GM21367 (cell line): ENCODE measurements around the gene TESK2.
A peak's percentile ranks its signal among the peaks of the same experiment; 100 is the strongest.

Experiments used
- ATAC-seq: cut with Tn5 transposase; IDR thresholded peaks from one replicate; pipeline ENCODE4 v1.9.1; 2021; ENCODE audit not compliant: unreplicated experiment

Gene TESK2

DNA sequence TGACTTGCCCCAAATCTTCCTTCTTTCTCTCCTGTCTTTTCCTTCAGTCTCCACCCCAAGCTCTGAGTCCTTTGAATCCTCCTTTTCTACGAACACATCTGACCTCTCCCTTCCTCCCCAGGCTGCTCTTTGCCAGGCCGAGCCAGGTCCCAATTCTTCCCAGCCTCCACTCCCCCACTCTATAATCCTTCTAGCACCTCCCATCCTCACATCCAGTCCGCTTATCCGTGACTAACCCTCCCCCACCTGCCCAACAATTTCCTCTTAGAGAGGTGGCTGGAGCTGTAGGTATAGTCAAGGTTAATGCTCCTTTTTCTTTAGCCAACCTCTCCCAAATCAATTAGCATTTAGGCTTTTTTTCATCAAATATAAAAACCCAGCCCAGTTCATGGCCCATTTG is 173.8 kb downstream of the TESK2 start:
- ATAC-seq = no peak

DNA sequence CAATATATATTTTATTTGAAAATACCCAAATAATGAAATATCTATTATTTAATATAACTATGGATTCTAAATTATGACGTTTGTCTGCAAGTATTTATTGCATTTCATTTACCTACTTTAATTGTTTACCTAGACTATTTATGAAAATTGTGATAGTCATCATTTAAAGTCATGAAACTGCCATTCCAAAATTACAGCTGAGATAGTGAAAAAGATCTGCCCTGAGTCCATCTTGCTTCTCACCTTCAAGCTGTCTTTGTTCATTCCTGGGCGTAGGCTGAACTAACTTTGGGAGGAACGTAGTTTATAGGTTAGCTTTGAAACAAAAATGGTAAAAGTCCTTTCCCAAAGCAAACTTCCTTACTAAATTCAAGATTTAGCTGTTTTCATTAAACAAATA is 176.7 kb downstream of the TESK2 start:
- no peak for ATAC-seq

DNA sequence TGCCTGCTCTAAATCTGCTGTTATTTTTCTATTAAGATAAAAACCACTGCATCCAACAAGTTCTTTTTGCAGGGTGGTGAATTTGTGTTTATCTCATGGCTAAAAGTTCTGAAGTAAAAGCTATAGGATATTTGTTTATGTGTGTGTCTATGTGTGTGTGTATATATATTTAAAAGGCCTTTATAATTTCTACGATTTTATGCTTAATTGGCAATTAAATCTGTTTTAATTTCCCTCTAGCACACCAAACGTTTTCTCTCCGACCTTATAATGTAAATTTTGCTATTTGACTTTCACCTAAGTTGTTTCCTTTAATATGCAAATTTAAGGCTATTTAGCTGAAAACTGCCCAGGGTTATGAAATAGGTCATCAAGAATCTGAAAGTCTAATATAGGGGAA is 184.1 kb downstream of the TESK2 start:
- no peak for ATAC-seq

DNA sequence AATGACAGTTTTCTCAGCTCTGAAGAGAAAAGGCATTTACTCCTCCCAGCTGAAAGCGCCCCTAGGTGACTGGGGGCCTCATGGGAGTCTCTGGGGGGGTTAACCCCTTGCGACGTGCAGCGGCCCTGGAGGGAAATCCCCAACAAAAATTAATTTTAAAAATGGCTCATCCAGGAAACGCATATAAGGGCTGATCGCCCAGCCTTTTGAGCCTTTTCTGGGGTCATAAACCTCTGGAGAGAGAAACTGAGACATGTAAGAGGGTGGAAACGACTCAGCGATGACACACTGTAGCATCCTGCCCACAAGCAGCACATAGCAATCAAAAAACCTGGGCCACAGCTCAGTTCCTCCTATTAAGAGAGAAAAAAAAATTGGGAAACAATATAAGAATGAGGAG is 184.6 kb downstream of the TESK2 start:
- ATAC-seq = no peak

DNA sequence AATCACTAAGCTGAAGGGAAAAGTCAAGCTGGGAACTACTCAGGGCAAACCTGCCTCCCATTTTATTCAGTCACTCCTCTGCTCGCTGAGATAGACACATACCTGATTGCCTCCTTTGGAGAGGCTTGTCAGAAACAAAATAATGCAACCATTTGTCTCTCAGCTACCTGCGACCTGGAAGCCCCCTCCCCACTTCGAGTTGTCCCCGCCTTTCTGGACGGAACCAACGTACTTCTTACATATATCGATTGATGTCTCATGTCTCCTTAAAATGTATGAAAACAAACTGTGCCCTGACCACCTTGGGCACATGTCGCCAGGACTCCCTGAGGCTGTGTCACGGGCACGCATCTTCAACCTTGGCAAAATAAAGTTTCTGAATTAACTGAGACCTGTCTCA is 185.7 kb downstream of the TESK2 start:
- no peak for ATAC-seq

DNA sequence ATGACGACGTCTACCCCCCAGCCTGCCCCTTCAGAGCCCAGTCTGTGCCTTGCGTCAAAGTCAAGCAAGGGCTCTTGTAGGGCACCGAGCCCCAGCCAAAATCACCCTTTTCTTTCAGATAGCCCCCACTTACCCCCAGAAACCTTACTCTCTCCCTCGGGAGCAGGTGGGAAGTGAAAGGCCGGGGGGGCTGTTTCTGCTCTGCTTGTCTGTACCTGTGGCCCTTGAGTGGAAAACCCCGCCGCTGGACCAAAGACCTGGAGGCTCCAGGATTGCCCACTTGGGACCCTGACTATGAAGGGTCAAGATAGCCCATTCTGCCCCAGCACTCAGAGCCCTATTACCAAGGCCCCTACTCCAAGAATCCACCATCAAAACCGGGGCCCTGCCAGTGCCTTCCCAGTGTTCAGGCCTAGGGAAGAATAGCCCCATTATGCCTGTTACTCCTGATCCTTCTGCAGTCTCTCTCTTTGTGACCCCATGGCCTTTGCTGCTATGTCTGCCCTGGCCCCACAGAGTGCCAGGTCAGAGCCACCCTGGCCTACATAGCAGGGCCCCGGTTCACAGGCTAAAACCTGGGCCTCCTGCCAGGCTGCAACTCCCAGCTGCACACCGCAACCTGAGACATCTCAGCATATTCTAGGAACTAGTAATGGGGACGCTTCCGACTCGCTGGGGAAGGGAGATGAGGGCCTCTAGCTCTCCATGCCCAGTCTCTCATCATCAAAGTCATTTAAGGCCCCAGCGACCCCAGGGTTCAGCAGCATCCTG is 186.5 kb downstream of the TESK2 start:
- no peak for ATAC-seq

DNA sequence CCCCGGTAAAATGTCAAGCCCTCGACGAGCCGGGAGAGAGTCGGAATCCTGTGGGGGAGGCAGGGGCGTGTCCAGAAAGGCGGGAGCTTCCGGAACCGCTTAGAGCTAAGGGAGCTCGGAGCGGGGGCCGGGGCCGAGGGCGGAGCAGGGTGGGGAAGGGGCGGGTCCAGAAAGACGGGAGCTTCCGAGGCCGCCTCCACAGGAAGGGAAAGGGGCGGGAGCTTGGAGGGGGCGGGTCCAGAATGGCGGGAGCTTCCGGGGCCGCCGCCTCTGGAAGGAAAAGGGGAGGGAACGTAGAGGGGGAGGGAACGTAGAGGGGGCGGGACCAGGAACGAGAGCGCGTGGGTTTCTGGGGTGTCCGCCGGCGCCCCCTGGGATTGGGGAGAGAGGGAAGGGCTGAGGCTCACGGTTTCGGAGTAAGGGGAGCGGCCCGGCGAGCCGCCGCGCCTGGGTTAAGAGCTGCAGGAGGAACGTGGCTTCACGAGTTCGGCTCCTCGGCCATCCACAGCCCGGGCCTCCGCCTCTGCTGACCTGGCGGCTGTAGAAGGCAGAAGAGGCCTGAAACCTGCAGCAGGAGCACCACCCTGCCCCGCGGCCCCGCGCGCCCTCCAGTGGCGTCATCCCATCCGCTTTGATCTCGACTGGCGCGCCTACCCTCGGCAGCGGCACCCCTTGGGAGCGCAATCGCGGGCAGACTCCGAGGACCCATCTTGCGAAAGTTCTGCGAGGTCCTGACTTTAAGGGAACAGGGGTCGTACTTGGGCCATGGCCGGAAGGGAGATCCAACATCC is 187.2 kb downstream of the TESK2 start:
- peak; percentile 56 for ATAC-seq

DNA sequence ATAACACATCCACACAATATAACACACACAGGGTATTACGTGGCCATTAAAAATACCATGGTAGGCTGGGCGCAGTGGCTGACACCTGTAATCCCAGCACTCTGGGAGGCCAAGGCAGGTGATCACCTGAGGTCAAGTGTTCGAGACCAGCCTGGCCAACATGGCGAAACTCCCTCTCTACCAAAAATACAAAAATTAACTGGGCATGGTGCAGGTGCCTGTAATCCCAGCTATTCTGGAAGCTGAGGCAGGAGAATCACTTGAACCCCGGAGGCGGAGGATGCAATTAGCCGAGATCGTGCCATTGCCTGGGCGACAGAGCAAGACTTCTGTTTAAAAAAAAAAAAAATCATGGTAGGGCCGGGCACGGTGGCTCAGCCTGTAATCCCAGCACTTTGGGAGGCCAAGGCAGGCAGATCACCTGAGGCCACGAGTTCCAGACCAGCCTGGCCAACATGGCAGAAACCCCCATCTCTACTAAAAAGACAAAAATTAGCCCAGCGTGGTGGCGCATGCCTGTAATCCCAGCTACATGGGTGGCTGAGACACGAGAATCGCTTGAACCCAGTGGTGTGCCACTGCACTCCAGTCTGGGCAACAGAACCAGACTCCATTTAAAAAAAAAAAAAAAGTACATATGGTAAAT is 188.3 kb downstream of the TESK2 start:
- no peak for ATAC-seq

DNA sequence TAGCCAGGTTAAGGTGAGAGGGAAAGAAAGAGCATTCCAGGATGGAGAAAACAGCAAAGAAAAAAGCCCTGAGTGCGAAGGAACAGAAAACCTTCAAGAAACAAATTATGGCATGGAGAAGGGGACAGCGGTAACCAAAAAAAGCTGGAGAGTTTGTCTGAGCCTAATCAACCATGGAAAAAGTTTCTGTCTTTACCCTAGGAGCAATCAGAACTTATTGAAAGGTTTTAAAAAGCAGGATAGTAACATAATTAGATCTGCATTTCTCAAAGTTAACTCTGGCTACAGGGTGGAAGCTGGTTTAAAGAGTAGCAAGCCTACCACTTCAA is 190.3 kb downstream of the TESK2 start:
- ATAC-seq = no peak

DNA sequence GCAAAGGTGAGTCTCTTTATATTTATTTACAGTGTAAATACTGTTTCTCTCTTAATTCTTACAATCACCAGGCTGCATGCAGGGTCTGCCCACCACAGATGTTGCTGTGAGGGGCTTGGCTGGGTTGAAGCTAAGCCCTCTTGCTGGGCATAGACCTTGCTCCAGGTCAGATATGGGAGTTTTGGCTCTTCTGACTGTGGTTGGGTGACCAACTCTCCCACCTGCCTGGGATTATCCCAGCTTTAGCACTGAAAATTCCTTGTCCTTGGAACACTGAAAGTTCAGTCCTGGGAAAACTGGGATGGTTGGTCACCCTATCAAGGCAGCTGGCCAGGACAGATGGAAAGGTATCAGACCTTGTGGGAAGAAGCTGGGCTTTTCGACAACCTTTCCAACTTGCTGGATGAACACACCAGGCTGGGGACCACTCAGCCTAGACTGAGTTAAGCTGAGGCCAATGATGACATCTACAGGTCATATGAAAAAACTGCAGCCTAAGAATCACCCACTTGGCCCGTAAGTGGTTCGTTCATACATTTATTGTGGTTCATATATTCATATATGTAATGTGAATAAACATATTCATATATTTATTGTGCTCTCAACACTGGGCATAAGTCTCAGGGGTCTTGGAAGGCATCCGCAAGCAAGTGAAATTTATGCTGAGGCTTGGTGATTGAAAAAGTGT is 190.8 kb downstream of the TESK2 start:
- no peak for ATAC-seq

DNA sequence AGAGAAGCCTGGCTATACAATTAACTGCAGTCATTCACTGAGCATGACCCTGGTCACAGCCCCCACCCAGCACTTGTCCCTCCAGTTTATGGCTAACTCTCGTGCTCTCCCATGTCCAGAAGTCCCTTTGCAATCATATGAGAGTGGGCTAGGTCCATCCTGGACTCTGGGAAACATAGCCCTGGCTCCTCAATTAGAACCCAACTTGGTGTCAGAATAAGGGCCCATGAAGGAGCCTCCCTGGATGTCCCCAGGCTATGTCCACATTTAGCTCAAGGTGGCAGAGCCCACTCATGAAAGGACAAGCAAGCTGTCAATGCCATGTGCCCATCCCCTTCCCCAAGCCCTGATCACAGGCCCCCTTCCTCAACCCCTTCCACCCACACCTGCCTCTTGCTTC is 191.7 kb downstream of the TESK2 start:
- no peak for ATAC-seq

DNA sequence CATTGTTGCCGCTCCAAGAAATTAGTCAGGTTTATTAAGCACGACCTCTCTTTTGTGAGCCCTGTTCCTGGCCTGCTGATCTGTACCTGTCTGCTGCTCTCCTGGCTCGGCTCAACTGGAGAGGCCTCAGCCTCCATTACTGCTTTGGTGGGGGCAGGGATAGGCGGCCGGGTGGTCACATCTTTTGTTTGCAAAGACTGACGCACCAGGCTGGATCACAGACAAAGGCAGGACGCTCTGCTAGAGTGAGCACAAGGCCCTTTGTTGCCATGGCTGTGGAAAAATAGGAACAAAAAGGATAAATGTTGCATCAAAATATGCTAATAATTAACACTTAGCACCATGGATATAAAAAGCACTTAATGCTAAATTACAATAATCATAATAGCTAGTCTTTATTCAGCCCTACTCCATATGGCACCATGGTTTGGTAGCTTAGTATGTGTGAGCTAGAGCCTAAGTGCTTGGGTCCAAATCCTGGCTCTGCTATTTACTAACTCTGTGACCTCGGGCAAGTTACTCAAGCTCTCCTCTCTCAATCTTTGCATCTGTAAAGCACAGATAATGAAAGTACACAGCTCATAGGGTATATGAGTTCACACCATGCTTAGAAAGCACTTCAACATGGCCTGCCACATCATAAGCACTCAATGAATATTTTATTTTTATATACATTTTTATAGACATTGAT is 193.2 kb downstream of the TESK2 start:
- ATAC-seq = no peak
